GM21576 (cell line): ENCODE data around the gene PARD3B.
"Not testable (repeated sequence)": the region's sequence is repeated elsewhere in the genome, so short reads cannot be mapped to it uniquely, and the experiment has no call there.

ENCODE experiments used
- ATAC-seq: cut with Tn5 transposase; IDR thresholded peaks from one replicate; pipeline ENCODE4 v1.9.1; 2021; ENCODE audit warnings: mild to moderate bottlenecking, moderate library complexity; ENCODE audit not compliant: unreplicated experiment

The PARD3B gene

DNA sequence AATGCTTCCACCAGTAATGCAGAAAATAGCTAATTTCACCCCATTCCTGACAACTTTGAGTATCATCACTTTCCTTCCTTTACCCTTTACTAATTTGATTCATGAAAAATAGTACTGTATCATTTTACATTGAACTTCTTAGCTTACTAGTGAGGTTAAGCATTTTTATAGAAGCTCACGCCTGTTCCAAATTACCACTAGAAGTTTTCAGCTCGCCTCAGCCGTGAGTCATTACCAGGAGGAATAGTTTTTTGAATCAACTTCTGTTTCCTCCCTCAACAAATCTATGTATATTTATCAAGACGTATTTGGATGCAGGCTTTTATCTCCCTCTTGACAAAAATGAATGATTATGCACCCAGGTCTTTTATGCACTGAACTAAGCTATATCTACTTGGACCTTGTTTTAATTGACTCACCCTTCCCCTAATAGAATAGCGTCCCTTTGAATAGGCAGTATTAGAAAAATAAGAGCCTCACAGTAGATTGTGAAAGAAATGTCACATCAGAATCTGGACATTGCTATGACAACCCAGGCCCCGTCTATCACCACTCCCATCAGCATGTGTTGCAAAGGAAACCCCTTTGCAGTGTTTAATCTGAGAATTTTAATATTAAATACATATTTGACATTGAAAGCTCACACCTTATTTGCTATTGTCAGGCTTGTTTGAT, 929.6 kb downstream of the PARD3B start:
- ATAC-seq = no peak

DNA sequence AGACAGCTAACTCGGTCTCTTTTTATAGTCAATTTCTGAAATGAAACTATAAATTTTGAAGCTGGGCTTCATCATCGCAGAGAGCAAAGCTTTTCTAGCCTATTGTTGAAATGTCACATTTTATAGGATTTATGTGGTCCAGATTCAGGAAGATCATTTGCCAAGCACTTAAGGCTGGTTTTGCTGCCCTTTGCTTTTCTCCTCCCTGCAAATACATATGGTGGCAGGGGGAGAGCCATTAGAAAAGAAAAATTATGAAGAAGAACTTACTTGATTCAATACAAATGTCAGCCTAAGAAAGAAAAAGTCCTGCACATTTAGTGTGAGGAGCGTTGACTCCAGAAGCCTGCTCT, 930.1 kb downstream of the PARD3B start:
- ATAC-seq = no peak

DNA sequence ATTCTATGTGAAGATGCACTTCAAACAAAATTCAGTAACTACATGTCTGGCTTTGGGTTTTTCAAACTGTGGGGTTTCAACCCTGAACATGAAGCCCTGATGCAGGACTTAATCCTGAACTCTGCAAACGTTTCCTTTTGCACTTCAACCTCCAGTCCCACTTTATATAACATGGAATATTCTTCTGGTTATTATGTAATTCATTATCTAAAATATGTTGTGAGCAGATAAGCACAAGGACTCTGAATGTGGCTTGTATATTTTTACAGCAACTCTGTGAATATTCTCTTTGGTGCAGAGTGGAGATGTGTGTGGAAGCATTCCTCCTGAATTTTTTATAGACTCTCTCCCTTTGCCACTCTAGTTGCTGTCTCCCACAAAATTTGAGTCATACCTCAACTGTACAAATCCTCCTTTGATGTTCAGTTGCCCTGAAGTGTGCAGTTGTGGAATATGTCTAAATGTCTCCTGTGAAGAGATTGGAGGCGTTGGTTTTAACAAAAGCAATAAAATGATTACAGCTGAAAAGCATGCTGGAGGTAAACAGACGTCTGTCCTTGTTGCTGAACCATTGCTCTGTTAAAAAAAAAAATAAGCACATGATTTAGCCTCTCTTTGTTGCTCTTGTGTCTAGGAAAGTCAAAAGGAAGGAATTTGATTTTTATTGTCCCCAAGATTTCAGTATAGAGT, 931.9 kb downstream of the PARD3B start:
- no peak for ATAC-seq

DNA sequence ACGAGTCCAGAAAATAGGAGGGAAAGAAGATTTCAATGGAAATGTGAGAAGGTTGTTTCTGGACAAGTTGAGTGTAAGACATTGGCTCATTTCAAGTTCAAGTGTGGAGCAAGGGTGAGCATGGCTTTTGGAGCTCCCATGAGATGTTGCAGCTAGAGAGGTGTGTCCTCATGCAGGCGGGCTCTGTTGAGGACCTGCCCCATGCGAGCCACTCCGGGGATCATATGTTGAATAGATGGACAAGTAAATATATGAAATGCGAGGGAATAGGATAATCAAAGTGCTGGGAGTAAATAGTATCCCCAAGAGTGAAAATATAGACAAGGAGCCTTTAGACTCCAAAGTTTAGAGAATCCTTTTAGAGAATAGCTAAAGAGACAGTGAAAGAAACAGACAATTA, 936.6 kb downstream of the PARD3B start:
- ATAC-seq = no peak

DNA sequence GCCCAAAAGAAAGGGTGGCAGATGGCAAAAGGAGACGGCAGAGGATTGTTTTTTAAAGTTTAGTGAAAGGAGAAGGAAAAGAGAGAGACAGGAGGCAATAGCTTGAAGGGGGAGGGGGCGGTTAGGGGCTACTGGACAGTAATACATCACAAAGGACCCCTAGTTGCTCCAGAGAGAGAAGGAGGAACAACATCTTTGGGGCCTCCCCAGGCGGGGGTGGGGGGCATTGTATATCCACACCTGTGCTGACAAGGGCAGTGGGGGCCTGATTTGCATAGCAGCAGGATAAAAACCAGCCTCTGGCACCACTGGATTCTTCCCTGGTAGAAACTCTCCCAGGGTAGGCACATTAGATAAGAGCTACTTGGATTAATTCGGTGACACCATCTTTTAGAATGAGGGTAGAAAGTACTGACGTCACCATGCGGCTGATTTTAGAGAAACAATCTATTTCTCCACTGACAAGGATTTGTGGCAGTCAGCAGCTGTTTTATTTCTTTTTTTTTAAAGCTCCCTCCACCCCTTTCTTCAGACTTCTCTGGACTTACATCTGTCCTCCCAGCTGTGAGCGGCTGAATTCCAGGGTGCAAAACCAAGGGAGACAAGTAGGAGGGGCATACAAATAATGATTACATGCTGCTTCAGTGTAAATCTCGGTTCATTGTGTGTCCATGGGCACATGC, 937.3 kb downstream of the PARD3B start:
- ATAC-seq = no peak

DNA sequence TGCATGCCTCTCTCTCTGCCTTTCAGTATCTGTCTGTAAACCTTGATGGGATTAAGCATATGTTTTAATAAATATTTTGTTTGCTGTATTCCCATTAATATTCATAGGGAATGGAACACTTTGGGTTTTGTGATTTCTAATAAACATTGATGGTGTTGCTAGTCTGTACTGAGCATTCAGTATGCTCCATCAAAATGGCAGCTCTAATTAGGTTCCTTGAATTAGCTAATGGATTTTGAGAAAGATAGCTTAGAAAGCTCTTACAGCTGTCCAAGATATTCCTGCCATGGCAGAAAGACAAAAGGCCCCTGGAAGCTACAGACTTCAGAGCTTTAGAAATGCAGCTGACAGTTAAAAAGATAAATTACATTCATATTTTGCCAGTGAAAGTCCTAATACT, 937.8 kb downstream of the PARD3B start:
- ATAC-seq = no peak

DNA sequence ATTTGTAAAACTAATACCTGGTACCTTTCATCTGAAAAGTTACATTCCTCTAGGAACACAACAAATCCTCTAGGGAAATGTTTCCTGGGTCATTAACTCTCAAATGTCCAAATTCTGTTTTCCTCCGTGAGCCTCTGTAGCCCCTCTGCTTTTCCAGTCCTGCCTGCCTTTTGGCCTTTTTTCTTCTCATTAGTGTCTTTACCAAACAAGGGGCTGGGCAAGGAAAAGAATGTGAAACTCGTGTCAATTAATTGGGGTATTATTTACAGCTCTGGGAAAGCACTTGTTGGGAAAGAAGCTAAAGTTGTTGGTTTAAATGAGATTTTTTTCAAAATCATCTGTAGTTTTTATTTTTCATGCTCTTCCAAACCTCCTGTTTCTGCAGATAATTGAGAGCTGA, 938.9 kb downstream of the PARD3B start:
- no peak for ATAC-seq

DNA sequence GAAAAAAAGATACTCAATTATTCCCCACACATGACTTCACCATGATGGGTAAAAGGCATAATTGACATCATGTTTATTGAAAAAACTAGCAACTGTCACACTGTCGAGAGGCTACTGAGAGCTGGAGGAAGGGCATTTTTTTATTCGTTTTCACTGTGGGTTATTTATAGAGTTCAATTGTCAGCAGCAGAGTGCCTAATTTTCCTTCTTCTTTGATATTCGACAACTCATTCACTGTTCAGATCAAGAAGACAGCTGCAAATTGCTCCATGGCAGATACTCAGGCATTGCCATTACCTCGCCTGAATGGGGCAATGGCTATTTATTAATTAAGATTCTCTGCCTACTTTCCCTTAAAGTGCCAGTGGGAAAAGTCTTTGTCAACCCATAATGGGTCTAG, 939.5 kb downstream of the PARD3B start:
- ATAC-seq = no peak

DNA sequence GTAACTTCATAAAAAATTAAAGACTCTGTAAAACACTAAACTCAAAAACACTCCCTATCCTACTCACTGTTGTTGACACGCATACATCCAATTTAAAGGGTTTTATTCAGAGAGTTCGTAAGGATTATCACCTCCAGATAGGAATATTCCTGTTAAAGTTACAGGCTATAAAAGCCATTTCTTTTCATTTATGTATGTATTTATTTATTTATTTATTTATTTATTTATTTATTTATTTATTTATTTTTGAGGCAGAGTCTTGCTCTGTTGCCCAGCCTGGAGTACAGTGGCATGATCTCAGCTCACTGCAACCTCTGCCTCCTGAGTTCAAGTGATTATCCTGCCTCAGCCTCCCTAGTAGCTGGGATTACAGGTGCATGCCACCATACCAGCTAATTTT, 948.3 kb downstream of the PARD3B start:
- not testable (repeated sequence) for ATAC-seq

DNA sequence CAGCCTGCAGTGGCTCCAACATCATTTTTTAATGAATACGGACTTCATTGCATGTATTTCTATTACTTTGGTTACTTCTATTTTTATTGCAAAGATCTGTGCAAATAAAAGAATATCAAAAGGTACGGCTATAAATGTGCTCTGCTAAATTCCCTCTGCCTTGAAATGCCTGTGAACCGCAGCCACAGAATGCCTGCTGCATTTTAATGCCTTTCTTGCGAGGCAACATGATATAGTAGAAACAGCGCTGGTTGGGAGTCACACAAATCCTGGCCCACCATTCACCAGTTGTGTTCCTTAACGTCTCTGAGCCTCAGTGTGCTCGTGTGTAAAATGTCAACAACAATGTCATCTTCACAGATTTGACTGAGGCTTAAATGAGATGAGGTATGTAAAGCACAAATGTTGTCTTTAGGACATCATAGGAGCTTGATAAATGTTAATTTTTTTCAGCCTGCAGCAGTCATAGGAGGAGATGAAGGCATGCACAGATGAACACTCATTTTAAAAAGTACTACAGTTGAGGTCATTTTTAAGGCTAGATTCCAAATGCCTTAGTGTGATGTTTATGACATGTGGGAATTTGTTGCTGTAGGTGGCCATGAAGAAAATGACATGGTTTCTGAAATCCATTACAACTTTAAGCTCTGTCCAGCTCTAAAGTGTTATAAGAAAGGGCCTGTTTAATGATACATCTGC, 949.4 kb downstream of the PARD3B start:
- no peak for ATAC-seq

DNA sequence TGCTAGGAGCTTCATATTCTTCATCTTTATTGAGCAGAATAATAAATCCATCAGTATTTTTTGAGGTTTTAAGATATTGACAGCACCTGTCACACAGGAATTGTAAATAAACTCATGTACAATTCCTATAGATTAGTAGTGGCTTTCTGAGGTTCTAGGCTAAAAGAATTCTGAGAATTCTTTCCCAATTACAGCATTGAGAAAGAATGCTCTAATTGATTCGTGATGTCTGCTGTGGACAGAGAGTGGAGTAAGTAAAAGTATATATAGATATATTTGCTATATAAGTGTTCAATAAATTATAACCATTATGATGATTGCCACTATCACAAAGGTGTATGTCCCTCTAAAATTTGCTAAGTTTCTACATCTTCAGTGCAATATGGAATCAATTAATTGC, 950.5 kb downstream of the PARD3B start:
- no peak for ATAC-seq

DNA sequence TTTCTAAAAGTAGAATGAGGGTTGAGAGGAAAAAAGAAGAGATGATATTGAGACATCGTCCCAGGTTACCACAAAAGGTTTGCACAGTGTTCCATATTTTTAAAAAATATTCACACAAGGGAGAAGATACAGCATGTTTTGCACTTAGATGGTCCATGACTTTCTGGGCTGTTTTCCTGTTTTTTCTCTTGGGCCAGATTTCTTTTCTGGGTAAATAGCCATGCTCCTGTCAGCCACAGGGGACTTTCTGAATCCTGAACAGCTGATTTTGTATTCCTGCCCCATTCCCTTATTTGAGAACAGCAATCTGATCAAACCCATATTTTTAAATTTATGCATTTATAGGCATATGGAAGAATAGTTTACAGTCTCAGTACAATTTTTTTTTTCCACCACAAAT, 951.1 kb downstream of the PARD3B start:
- ATAC-seq = no peak

DNA sequence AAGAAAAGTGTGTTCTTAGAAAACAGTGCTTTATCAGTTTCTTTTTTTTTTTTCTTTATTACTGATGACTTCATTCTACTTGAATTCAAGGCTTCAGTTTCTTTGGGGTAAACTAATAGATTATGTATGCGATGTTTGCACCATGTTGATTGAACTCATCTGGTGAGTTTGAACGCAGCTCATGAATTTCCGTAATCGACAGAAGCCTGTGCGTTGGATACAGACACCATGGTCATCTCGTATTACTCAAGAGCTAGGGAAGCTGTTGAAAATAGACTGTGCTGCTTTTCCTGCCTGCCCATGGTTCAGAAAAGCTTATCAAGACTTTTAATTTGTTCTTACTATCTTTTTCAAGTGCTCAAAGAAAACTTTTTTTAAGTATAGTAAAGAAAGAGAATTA, 951.5 kb downstream of the PARD3B start:
- no peak for ATAC-seq

DNA sequence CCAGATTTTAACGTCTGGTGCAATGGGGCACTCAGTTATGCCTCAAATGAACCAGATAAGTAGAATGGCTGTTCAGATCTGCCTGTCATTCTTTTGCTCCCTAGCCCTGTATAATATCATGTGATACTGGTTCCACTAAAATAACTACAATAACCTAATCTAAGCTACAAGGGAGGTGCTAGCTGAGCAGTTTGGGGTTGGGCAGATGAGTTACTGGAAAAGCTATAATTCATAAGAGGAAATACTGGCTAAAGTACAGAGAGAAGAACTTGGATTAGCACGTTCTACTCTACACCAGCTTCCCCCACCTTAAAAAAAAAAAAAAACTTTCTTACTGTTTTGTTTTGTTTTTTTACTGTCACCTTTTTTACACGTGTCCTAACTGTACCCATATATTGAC, 953.7 kb downstream of the PARD3B start:
- no peak for ATAC-seq

DNA sequence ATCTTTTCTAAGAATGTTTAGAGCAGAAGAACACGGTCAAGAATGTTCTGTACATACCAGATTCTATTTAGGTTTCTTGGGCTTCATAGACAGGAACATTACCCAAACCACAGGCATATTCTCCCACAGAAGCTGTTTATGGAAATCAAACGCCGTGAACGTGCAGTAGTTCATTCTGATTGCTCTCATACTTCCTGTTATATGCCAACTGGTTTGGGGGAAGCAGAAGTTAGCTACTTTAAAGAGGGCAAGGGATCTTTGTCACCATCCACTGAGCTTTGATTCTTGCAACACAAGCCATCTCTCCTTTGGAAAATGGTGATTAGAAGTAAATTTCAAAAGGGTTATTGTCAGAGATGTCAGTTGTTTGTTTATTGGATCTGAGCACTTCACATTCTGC, 954.8 kb downstream of the PARD3B start:
- ATAC-seq = no peak

DNA sequence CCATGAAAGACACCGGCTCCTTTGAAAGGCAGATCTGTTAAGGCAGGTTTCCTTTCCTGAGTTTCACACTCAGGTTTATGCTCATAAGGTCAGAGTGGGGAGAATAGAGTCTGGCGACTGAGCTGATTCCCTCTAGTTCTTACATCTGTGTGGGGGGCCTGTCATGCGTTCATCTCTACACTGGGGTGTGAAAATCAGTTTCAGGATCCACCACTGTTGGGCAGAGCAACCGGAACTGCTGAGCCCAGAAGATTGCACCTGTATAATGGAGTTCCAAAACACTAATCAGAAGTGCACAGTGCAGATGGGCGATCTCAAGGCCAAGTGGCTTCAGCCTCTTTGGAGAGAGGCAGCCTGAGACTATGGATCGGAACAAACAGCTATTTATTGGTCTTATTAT, 955.7 kb downstream of the PARD3B start:
- no peak for ATAC-seq

DNA sequence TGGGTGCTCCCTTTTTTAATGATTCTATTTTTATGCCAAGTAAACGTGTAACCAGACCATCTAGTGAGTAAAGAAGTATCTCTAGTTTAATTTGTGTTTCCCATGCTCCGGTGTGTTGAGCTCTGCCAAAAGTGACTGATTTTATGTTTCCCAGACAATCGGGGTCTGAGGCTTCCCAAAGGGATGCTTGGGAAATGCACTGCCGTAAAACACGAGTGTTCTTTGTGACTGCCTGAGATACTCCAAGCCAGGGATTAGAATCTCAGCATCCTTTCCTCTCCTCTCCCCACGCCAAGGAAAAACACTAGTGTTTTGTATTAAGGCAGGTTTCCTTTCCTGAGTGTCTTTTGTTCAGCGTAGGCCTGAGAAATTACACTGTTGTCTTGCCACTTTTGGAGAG, 956.6 kb downstream of the PARD3B start:
- ATAC-seq = no peak

DNA sequence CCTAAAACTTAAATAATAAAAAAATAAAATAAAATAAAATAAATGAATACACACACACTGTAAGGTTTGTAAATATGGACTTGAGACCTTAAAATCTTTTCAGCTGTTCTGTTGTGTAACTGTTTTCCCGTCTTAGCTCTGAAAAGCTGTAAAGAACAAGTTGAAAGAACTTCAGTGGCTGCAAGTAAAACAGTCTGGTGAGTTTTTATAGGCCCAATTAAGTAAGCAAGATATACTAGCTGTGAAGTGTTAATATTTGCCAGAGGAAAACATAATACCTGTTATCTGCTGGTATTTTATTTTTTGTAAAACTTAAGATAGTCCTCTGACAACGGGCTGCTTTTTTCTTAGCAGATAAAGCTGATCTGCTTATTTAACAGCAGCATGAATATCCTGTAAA, 960.1 kb downstream of the PARD3B start:
- ATAC-seq = no peak

DNA sequence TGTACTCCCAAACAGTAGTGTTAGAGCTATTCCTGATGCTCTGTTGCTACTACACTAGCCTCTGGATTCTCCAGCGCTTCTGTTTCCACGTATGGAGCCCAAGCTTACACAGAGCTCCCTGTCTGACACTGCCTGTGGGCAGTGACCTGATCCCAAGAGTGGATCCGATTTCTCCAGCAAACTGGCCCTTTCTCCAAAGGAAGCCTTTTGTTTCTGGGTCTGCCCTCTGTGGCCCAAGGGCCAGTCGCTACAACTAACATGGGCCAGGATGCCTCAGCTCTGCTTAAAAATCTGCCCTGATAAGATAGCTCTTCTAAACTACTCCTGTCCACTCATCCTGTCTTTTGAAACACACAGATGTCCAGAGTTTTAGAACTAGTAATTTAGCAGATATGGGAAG, 964.4 kb downstream of the PARD3B start:
- ATAC-seq = no peak

DNA sequence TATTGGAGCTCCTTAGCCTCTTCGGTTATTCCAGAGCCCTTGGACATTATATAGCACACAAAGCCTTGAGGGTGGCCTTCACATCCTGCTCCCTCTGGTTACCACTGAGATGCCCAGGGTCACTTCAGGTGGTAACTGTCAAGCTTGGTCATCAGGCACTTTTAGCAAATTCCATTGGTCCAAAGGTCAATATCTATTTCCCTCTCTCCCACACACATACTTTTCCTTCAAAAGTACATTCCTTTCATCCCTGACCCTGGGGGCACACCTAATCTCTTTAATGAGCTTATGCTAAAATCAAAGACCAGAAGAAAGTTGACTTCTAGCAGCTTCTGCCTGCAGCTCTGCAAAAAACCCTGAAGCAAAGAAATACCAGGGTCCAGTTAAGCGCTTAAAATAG, 965.1 kb downstream of the PARD3B start:
- ATAC-seq = no peak

DNA sequence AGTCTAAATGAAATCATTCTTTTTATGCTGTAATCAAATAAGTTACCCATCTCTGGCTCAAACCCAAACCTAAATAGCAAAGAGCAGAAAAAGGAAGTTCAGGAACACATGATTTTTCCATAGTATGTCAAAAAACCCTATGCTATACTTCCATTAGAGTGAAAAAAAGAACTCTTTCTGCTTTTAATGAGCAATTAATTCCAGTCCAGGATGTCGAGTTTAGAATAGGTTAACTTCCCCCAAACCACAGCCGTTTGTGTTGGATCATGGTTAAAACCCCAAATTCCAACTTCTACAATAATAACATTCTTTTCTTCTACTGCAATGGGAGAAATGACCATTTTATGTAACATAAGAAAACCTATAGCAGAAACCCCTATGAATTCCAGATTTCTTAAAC, 965.9 kb downstream of the PARD3B start:
- ATAC-seq = no peak

DNA sequence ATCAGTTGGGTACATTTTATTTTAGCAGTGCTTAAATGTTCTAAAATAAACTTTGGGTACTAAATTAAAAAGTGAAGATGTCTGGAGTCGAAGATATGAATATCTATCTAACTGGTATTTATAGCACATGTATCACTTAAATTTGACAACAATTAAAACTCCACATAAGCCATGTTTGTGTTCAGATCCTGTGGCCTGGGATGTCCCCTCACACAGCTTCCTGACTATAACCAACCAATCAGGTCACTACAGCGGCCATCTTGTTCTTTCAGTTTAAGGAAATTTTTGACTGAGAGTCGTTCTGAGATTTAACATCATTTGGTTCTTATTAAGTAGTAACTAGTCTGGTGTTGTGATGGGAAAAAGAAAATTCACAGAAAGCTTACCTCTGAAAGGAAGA, 966.4 kb downstream of the PARD3B start:
- no peak for ATAC-seq
